ENCODE data around the gene ERO1B.

Gene ERO1B

GRCh38 chr1:236292425-236292824 is 10.7 kb upstream of the ERO1B start:
- no peak for DNase-seq

- DNase-seq, result no peak
These were observed 7.9 kb upstream of the ERO1B start for GRCh38 chr1:236289492-236290131.

- DNase-seq, result no peak
These were observed 6.8 kb upstream of the ERO1B start for GRCh38 chr1:236288620-236288976.

- no peak for DNase-seq
These were observed 6.2 kb upstream of the ERO1B start for GRCh38 chr1:236287757-236288619.

GRCh38 chr1:236287356-236287755 is 5.6 kb upstream of the ERO1B start:
- DNase-seq, result no peak

DNA sequence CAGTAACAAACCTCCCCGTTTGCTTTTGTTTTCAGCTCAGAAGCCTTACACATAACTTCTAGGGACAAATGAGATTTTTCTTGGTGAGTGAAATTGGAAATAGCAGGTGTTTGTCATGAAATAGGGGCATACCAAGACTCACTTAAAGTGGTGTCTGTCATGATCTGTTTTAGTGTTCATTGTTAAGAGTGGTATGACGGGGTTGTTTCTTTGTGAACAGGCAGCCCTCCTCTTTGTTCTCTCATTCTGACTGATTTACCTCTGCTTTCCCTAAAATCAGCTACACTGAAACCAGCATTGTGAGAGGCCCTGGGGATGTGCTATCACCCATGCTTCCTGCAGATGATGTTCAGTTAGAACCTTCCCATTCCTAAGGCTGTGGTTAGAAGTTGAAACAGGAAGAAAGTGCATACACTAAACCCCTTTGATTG is 2.5 kb upstream of the ERO1B start:
- DNase-seq, result peak; percentile 10 to 16

- no peak for DNase-seq
These were observed 961 bp upstream of the ERO1B start for GRCh38 chr1:236282719-236283118.

DNA sequence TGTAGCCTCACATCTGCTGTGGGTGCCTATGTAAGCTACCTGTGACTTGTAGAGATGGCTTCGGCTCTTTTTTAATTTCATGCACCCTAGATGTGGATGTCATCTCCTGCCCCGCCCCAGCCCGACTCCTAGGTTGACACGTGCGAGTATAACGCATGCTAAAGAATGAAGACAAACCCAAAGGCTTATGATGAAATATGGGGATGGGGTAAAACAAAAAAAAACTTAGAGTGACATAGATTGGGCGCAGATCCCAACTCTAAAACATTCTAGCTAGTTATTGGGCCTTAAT is 613 bp upstream of the ERO1B start:
- peak in 1 of 2 donors; percentile 26 for DNase-seq

GRCh38 chr1:236281198-236281653 is 532 bp downstream of the ERO1B start:
- DNase-seq, result peak in 1 of 2 donors; percentile 10

DNA sequence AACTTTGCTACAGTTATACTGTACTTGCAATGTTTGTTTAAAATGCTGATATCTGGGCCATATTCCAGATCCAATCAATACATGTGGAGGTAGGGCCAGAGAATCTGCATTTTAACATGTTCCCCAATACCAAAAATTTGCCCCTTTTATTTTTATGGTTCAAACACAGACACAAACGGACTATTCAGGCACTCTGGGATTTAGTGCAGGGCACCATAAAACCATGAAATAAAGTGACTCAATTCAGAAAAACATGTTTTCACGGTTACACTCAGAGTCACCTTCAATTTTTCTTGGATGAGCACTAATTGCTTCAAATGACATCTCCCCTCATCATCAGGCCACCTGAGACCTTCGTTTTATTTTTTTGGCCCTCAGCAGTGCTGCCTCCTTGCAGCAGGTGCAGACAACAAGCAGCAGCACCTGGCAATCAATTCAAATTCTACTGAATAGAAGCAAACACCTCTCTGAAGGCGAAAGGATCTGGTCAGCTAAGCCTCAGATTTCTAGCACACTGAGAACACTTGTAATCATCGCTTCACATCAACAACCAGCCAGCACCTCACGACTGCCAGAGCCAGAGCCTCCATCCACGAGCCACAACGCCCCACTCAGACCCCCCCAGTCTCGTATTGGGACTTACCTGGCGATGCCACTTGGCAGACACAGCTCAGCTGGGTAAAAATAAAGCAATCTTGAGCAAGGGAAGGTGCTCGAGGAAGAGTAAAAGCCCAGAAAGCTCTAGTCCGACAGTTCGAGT is 1.1 kb downstream of the ERO1B start:
- peak in 1 of 2 donors; percentile 7 for DNase-seq

DNA sequence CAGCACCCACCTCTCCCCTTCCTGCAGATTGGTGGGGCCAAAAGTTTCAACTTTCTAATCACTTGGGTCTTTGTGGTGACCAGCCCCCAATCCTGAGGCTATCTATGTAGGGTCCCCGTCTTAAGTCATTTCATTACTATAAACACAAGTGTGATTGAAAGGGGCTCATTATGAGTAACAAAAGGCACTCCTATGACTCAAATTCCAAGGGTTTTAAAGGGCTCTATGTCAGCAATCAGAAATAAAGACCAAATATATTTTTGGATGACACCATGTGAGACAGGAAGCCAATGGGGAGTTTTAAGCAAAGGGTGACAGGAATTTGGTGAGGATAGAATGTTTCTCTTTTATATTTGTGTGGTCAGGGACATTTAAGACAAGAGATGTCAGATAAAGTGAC is 6.2 kb downstream of the ERO1B start:
- no peak for DNase-seq

GRCh38 chr1:236275061-236275460 is 6.7 kb downstream of the ERO1B start:
- no peak for DNase-seq

- DNase-seq, result no peak
These were observed 8.4 kb downstream of the ERO1B start for GRCh38 chr1:236273358-236273757.

GRCh38 chr1:236269439-236269838 is 12.3 kb downstream of the ERO1B start:
- DNase-seq, result no peak

- DNase-seq, result no peak
These were observed 19.9 kb downstream of the ERO1B start for GRCh38 chr1:236261898-236262297.

- DNase-seq, result no peak
These were observed 20.7 kb downstream of the ERO1B start for GRCh38 chr1:236261033-236261432.

GRCh38 chr1:236259043-236259442 is 22.7 kb downstream of the ERO1B start:
- no peak for DNase-seq

DNA sequence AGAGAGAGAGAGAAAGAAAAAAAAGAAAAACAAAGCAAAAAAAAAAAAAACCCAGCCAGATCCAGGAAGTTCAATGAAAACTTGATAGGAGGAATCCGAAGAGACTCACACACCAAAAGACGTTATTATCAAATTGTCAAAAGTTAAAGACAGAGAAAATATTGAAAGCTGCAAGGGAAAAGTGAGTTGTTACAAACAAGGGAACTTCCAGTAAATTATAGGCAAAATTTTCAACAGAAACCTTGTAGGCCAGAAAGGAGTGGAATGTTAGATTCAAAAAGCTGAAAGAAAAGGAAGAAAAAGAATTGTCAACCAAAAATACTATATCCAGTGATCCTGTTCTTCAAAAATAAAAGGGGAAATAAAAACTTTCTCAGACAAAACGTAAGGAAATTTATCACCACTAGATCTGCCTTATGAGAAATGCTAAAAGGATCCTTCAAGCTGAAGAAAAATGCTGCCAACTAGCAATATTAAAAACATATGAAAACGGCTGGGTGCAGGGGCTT is 23.6 kb downstream of the ERO1B start:
- DNase-seq, result no peak

GRCh38 chr1:236257216-236257615 is 24.5 kb downstream of the ERO1B start:
- no peak for DNase-seq

GRCh38 chr1:236253918-236254637 is 27.7 kb downstream of the ERO1B start:
- no peak for DNase-seq

GRCh38 chr1:236253119-236253518 is 28.6 kb downstream of the ERO1B start:
- DNase-seq, result no peak

DNA sequence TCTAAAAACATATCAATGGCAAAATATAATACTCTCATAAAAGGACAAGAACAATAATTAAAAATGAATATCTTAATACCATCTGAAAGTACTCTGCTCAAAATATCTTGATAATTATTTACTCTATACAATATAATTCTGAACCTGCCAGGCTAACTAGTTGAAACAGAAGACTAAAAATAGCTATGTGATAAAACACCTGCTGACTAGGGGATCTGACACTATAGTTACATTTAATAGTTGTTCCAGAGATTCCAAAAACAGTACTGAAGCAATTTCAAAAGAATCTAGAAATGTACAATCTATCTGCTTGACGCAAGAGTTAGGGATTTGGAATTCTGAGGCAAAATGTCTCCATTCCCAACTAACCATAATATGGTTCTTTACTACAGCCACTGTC is 30.2 kb downstream of the ERO1B start:
- DNase-seq, result no peak

DNA sequence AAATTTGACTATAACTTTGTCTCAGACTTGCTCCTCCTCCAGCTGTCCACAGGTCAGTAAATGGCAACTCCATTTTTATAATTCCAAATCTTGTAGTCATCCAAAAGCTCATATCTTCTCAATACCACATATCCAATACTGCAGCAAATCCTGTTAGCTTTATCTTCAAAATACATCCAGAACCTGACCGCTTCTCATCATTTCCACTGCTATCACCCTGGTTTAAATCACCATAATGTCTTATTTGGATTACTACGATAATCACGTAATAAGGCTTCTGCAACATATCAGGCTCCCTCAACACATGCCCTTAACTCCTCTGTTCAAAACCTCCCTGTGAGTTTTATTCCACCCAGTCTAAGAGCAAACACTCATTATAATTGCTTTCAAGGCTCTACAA is 34.5 kb downstream of the ERO1B start:
- DNase-seq, result no peak

Data from stimulated activated CD4-positive, alpha-beta T cell treated with anti-CD3 and anti-CD28 coated beads, Interleukin-2, amount 100 ng/mL, for 48 hours (primary cell).